Measurements from ENCODE around the gene DLST.

DLST gene

DNA sequence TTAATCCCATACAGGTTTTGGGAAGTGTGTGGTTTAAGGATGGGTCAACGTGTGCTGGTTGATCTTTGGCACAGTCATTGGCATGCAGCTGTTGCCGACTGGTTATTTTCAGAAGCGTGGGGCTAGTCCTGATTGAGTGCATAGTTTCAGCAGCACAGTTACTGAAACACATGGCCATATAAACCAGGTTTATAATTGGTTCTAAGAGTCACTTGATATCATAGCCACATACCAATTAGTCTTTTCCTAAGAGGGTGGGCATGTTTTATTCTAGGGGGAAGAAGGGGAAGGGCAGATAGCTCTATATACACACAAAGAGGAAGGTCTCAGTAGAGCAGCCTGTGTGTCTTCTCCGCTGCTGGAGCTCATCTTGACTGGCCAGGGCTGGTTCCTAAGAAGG is 52.3 kb downstream of the DLST start:
- no peak for DNase-seq (ENCODE audit: low read depth)
- no peak overlapping the region for H3K4me3 ChIP-seq (ENCODE audit: low read length)
- TF ChIP-seq, protein P1, sequence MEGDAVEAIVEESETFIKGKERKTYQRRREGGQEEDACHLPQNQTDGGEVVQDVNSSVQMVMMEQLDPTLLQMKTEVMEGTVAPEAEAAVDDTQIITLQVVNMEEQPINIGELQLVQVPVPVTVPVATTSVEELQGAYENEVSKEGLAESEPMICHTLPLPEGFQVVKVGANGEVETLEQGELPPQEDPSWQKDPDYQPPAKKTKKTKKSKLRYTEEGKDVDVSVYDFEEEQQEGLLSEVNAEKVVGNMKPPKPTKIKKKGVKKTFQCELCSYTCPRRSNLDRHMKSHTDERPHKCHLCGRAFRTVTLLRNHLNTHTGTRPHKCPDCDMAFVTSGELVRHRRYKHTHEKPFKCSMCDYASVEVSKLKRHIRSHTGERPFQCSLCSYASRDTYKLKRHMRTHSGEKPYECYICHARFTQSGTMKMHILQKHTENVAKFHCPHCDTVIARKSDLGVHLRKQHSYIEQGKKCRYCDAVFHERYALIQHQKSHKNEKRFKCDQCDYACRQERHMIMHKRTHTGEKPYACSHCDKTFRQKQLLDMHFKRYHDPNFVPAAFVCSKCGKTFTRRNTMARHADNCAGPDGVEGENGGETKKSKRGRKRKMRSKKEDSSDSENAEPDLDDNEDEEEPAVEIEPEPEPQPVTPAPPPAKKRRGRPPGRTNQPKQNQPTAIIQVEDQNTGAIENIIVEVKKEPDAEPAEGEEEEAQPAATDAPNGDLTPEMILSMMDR (conservative IDR thresholded peaks at IDR 0.05; ENCODE audit: low read depth, low read length): no peak

DNA sequence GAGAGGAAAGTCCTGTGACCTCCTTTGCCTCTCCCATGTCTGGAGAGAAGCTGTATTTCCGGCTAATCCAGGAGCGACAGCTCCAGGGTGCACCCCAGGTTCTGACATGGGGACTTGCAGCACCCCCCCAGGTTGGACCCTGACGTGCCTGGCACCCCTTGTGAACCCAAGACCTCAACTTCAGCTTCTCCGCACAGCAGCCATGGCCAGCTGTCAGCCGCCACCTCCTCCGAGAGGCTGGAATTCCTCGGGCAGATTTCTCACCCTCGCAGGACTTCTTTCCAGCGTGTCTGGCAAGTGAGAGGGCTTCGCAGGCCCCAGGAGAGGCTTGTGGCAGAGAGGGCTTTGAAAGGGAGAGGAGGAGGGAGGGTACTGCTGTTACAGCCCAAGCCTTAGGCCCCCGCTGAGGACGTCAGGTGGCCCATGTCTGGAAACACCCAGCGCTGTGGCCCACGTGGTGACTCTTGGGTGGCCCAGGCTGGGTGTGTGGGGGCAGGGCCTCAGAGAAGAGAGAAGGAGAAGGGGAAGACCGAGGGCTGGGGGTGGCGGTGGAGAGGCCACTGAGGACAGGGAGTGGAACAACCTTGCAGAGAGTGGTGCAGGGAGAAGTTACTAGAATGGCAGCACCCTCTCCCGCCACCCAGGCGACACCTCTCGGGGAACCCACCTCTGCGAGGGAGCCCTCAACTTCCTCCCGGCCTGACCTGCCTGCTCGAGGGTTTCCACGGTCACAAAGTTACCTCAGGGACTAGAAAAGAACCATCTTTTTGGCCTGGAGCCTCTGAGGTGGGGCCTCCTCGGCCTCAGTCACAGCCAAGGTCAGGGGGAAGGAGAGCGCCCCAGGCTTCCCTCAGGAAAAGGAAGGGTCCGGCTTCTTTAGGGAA is 53.0 kb downstream of the DLST start:
- TF ChIP-seq, protein P1 (conservative IDR thresholded peaks at IDR 0.05; ENCODE audit: low read depth, low read length): no peak
- no peak overlapping the region for H3K4me3 ChIP-seq (ENCODE audit: low read length)
- DNase-seq (ENCODE audit: low read depth): no peak

DNA sequence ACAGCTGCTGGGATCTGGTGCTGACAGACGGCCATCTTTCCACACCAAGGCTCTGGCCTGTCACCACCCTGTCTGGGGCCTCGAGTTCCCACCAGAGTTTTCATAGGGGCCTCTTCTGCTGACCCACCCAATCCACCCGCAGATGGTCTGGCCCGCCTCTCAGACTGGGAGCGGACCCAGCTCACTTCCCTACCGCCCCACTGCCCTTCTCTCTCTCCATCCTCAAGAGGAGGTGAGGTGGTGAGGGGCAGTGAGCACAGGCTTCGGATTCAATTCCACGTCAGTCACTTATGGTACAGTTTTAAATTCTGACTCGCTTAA is 53.6 kb downstream of the DLST start:
- DNase-seq (ENCODE audit: low read depth): no peak
- no peak overlapping the region for H3K4me3 ChIP-seq (ENCODE audit: low read length)
- TF ChIP-seq, protein P1 (conservative IDR thresholded peaks at IDR 0.05; ENCODE audit: low read depth, low read length): no peak

DNA sequence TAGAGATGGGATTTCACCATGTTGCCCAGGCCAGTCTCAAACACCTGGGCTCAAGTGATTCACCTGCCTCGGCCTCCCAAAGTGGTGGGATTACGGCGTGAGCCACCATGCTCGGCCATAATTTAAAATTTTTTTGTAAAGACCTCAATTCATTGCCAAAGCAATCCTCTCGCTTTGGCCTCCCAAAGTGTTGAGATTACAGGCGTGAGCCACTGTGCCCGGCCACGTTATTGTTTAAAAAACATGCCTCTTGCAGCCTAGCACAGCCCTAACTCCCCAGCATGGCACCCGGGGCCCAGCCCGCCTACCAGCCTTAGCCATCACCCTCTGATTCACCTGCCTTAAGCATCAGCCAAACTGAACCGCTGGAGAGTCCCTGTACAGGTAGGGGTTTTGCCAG is 54.4 kb downstream of the DLST start:
- DNase-seq (ENCODE audit: low read depth): no peak
- no peak overlapping the region for H3K4me3 ChIP-seq (ENCODE audit: low read length)
- TF ChIP-seq, protein P1 (conservative IDR thresholded peaks at IDR 0.05; ENCODE audit: low read depth, low read length): no peak

DNA sequence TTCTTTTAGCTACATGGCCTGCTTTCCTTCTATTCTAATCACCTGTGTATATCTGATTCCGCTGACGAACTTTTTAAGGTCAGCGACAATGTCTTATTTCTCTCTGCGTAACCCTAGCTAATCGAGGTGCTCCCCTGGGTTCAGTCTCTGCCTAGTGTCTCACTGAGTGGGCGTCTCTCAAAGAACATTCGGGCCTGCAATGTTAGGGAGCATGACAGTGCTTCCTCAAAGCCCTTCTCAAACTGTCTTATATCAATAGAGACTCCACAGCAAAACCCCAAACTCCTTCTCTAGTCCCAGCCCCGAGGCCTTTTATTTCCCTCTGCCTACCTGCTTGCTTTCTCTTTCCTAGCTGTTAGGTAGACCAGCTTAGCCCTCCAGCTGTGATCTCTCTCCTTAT is 55.0 kb downstream of the DLST start:
- DNase-seq (ENCODE audit: low read depth): no peak
- no peak overlapping the region for H3K4me3 ChIP-seq (ENCODE audit: low read length)
- TF ChIP-seq, protein P1 (conservative IDR thresholded peaks at IDR 0.05; ENCODE audit: low read depth, low read length): no peak

DNA sequence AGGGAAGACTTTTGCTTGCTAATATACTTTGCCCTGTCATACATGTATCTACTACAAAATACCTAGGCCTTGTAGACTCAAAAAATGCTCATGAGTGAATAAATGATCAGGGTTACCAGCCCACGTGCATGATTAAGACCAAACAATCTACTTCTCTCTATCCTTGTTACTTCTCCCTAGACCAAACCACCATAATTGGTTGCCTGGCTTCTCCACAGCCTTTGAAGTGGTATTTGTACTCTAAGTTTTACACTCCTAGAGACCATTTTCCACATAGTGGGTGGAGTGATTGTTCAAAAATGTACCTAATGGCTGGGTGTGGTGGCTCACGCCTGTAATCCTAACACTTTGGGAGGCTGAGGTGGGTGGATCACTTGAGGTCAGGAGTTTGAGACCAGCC is 55.5 kb downstream of the DLST start:
- H3K4me3 ChIP-seq (ENCODE audit: low read length): no peak overlapping the region
- no peak for DNase-seq (ENCODE audit: low read depth)
- TF ChIP-seq, protein P1 (conservative IDR thresholded peaks at IDR 0.05; ENCODE audit: low read depth, low read length): no peak
